Right ventricle myocardium inferior (tissue), 1 donor: ENCODE measurements around the gene BTBD18. TPM values are rescaled to one million over a fixed set of nuclear protein-coding genes. Genes with fewer than 3 reads are reported as not detected.
"Not testable (repeated sequence)": the region's sequence is repeated elsewhere in the genome, so short reads cannot be mapped to it uniquely, and the experiment has no call there.

ENCODE experiments used
- ATAC-seq: fragments of 200-7000 bp; cut with Tn5 transposase; one replicate; pipeline ENCODE4 v1.9.1; 2020; ENCODE audit warnings: mild to moderate bottlenecking, moderate library complexity
- DNase-seq: peaks from one replicate; pipeline ENCODE4 v3.0.0; 2021; ENCODE audit errors: missing footprints
- intact Hi-C: fragments of 100-400 bp; cut with DNase I; formaldehyde crosslinking; loops from one replicate; pipeline ENCODE4 v1.11.0; 2022
- total RNA-seq: library from RNA; stranded (reverse); fragmentation: NEBNext Ultra II Directional; extraction: Animal tissue kit (Norgen Biotek cat#: 25700); gene quantifications from one replicate; pipeline ENCODE4 v1.2.1, GENCODE V29; 2021
- donor health status: DM: no; HTN: yes; CAD: no; lungs with severe emphysema.

The BTBD18 gene
- total RNA-seq, 1 donor from 2014 or later, result not detected

DNA sequence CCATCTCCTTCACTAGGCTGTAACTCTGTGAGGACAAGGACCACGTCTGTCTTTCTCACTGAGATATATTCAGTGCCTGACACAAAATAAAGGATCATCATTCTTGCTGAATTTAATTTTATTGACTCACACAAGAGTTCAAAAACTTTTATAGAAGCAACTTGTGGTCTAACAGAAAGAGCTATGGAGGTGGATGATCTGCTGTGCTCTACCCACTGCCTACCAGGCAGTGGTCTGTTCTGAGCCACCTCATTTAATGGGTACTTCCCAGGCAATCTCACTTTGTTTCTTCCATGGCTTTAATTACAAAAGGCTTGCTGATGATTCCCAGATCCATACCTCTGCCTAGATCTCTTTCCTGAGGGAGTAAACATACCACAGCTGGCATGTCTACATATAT, 4.7 kb downstream of the BTBD18 start:
- no peak for ATAC-seq
- intact Hi-C loops, result loop anchor here (10.0 kb wide), 1 partner anchor 768 kb away; no protein-coding TSS in a partner anchor

GRCh38 chr11:57745206-57745605, 6.4 kb downstream of the BTBD18 start:
- ATAC-seq (no peak), DNase-seq (no peak)
- intact Hi-C loops, result loop anchor here (10.0 kb wide), 1 partner anchor 770 kb away; no protein-coding TSS in a partner anchor

More for the DNA sequence above, 4.7 kb downstream of the BTBD18 start:
- no peak for DNase-seq

DNA sequence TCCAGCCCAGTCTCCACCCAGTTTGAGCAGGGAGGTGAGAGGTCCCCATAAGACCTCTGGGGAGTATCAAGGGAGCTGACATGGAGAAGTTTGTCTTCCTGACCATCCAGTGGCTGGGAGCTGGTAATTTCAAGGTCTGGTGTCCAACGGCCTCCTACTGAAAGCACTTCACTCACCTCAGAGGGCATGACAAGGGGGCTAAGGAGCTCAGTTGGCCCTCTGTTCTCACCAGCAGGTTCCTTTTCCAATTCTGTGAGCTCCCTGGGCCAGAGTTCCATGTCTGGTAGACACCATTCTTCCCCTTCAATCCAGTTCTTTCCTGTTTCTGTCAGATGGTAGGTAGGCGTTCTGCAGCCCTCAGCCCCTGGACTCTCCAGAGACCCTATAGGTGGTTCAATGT, 7.3 kb downstream of the BTBD18 start:
- no peak for DNase-seq
- intact Hi-C loops, result loop anchor here (10.0 kb wide), 1 partner anchor 770 kb away; no protein-coding TSS in a partner anchor
- ATAC-seq, result no peak

DNA sequence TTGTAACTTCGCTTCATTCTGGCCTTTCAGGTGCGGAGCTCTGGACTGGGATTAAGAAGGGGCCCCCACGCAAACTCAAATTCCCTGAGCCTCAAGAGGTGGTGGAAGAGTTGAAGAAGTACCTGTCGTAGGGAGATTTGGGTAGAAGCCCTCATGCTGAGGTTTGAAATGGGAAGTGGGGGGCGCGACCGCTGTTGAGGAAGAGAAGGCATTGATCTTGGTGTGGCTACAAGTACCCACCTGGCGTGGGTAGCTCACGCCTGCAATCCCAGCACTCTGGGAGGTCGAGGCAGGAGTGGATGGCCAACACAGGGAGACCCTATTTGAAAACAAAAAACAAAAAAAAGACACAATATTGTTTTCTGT, 9.5 kb downstream of the BTBD18 start:
- DNase-seq, result no peak
- intact Hi-C loops, result loop anchor here (10.0 kb wide), 1 partner anchor 773 kb away; no protein-coding TSS in a partner anchor
- no peak for ATAC-seq

GRCh38 chr11:57741132-57742086, 10.2 kb downstream of the BTBD18 start, which contains the start of gene SELENOH:
Gene SELENOH, plus strand, starts transcription at chr11:57741491. Its CDS starts 105 bp downstream, at chr11:57741596.
- intact Hi-C loops, result loop anchor here (2.0 to 10.0 kb wide), 2 partner anchors 29 to 773 kb away; partner anchors contain the start of genes MED19 and TMX2
- DNase-seq (peak; percentile 96), ATAC-seq (peak; percentile 99)

- intact Hi-C loops, result no loop called here
- DNase-seq, result no peak
Observed at GRCh38 chr11:57735619-57736298, 15.9 kb downstream of the BTBD18 start.

GRCh38 chr11:57732661-57733060, 19.0 kb downstream of the BTBD18 start:
- ATAC-seq, result no peak
- intact Hi-C loops, result no loop called here
- no peak for DNase-seq

More at GRCh38 chr11:57735619-57736298, 15.9 kb downstream of the BTBD18 start:
- ATAC-seq, result peak; percentile 49

DNA sequence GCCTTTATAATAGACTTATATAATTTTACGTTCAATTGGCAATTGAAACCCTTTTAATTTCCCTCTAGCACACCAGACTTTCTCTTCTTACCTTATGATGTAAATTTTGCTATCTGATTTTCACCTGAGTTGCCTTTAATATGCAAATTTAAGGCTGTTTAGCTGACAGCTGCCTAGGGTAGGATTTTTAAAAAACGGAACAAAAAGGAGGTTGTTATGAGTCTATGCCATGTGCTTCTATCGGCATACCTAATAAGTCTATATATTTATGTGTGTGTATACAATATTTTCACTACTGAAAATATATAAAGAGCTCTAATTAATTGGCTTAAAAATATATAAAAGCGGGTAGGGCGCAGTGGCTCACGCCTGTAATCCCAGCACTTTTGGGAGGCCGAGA, 22.1 kb downstream of the BTBD18 start:
- intact Hi-C loops, result no loop called here
- ATAC-seq (no peak), DNase-seq (no peak)

DNA sequence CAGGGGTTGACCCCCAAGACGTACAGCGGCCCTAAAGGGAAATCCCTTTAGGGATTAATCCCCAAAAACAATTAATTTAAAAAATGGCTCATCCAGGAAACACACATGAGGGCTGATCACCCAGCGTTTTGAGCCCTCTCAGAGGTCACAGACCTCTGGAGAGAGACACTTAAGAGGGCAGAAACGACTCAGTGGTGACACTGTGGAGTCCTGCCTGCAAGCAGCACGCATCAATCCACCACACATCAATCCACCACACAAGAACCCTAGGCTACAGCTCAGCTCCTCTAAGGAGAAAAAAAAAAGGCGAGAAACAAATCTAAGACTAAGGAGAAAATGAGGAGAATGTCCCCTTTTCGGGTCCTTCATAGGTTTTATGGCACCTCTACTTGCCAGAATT, 22.8 kb downstream of the BTBD18 start:
- ATAC-seq (no peak), DNase-seq (no peak)
- intact Hi-C loops, result no loop called here

- no peak for DNase-seq
- ATAC-seq, result no peak
- intact Hi-C loops, result no loop called here
Observed at GRCh38 chr11:57727185-57727584, 24.4 kb downstream of the BTBD18 start.

DNA sequence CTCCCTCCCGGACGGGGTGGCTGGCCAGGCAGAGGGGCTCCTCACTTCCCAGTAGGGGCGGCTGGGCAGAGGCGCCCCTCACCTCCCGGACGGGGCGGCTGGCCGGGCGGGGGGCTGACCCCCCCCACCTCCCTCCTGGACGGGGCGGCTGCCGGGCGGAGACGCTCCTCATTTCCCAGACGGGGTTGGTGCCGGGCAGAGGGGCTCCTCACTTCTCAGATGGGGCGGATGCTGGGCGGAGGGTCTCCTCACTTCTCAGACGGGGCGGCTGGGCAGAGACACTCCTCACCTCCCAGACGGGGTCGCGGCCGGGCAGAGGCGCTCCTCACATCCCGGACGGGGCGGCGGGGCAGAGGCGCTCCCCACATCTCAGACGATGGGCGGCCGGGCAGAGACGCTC, 34.9 kb downstream of the BTBD18 start:
- ATAC-seq, intact Hi-C loops, DNase-seq: not testable (repeated sequence)

GRCh38 chr11:57713835-57714234, 37.8 kb downstream of the BTBD18 start:
- intact Hi-C loops, result loop anchor here (2.0 to 5.0 kb wide), 3 partner anchors 27 to 863 kb away; partner anchors contain the start of genes LPXN, SELENOH and ZFP91
- no peak for ATAC-seq

DNA sequence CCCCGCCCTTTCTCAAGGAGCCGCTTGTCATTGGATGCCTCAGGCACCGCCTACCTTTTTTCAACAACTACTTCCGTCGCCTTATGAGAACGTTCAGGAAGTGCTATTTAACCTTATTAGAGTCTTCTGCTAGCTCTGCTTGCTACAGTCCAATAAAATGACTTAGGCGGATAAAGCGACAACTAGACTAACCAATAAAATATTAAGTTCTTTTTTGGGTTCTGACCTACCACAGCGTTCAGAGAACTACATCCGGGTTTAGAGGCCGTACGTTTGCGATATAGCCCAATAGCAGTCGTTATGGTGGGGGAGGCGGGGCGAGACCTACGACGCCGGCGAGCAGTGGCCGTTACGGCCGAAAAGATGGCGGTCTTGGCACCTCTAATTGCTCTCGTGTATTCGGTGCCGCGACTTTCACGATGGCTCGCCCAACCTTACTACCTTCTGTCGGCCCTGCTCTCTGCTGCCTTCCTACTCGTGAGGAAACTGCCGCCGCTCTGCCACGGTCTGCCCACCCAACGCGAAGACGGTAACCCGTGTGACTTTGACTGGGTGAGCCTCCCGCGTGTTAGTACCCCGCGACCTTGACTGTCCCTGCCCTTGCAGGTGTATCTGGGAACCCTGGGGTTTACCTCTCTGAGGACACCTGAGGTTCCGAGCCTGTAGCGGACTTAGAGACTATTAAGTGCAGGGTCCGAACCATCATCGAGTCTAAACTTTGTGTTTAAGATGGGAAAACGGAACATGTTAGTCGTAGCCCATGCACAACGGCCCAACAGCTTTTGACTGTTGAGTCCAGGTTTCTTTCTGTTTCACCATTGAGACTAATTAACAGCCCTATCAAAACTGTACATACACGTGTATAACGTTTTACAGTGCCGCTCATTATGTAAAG, 39.1 kb downstream of the BTBD18 start, which contains the start of gene TMX2:
Gene TMX2 (plus strand): TSS at position 338 of the 895 bp plus-strand sequence. CDS start 26 bp downstream, at position 364.
- DNase-seq (peak; percentile 95), ATAC-seq (peak; percentile 97)
- intact Hi-C loops, result loop anchor here (2.0 to 5.0 kb wide), 3 partner anchors 28 to 865 kb away; partner anchors contain the start of genes LPXN, SELENOH and ZFP91

More at GRCh38 chr11:57713835-57714234, 37.8 kb downstream of the BTBD18 start:
- no peak for DNase-seq

DNA sequence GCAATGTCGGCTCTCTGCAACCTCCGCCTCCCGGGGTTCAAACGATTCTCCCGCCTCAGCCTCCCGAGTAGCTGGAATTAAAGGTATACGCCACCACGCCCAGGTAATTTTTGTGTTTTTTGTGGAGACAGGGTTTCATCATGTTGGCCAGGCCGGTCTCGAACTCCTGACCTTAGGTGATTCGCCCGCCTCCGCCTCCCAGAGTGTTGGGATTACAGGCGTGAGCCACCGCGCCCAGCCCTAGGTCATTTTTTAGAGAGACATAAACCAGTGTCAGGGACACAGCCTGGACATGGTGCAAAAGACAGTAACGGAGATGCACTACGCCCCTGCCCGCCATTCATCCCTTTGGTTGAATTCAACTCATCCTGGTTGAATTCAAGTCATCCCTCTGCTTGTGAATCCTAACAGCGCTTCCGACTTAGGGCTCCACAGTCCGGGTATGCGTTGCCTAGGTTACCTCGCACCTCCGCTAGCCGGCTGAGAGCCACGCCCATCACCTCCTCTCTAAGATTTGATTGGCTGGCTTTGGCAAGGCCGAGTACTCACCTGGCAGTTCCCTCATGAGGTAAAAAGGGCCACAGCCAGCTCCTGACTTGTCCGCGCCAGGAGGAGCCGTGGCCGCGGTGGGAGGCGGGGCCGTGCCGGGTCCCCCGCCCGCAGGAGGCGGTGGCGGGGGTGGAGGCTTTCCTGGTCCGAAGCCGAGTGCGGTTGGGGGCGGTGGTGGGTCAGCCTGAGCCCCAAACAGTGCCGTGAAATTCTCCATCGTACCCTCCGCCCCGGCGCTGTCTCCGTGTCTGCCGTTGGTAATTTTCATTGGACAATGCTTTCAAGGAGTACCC, 40.0 kb downstream of the BTBD18 start, which contains the start of gene MED19:
Gene MED19 (minus strand): TSS at position 802 of the 842 bp plus-strand sequence. CDS start 36 bp downstream, at position 766.
- intact Hi-C loops, result loop anchor here (2.0 to 5.0 kb wide), 3 partner anchors 29 to 866 kb away; partner anchors contain the start of genes LPXN, SELENOH and ZFP91
- DNase-seq (peak; percentile 91), ATAC-seq (no peak)

- ATAC-seq, result no peak
- intact Hi-C loops, result loop anchor here (5.0 kb wide), 1 partner anchor 867 kb away; the partner anchor contains the start of genes LPXN and ZFP91
Observed at GRCh38 chr11:57709802-57710367, 41.7 kb downstream of the BTBD18 start.

GRCh38 chr11:57705432-57705831, 46.2 kb downstream of the BTBD18 start:
- DNase-seq, ATAC-seq, intact Hi-C loops: not testable (repeated sequence)

More at GRCh38 chr11:57709802-57710367, 41.7 kb downstream of the BTBD18 start:
- no peak for DNase-seq
